HepG2 (cell line): ENCODE measurements around the gene EIF5A. TPM values are rescaled to one million over a fixed set of nuclear protein-coding genes. Genes with fewer than 3 reads are reported as not detected.

ENCODE experiments used
- ATAC-seq: fragments of 200-7000 bp; cut with Tn5 transposase; 3 replicates; pipeline ENCODE4 v1.9.1; 2020; ENCODE audit warnings: mild to moderate bottlenecking, moderate library complexity
- BruUV-seq: library from RNA; stranded (reverse); fragments of 400-500 nt; replicated peaks from 2 replicates; lab custom pipeline; 2021; lab: Mats Ljungman, UMichigan
- CTCF ChIA-PET: fragments of 300-600 bp; formaldehyde crosslinking; extraction: SDS; loops from one replicate; lab custom pipeline; 2021; ENCODE audit warnings: low total read pairs, inconsistent platforms, low intra/inter-chr PET ratio; lab: Yijun Ruan, JAX
- POLR2A ChIA-PET: fragments of 350-600 bp; sonication (Branson Sonifier 250); formaldehyde crosslinking; loops from one replicate; lab custom pipeline; 2020; ENCODE audit warnings: antibody characterized with exemption, inconsistent platforms; lab: Yijun Ruan, JAX
- DNase-seq: peaks from one replicate; pipeline ENCODE4 v3.0.0-alpha.2; 2015; ENCODE audit warnings: low spot score
- FAIRE-seq: peaks from 3 replicates; lab custom pipeline; 2011; peaks lifted over from hg19 to GRCh38; lab: Jason Lieb, UNC
- H2AFZ ChIP-seq: one replicate; pipeline ENCODE4 v1.6.1; 2011; ENCODE audit warnings: low read length, inconsistent platforms
- H3K27ac ChIP-seq: fragments of 300-600 bp; 3 replicates; pipeline ENCODE4 v1.8.0; 2011; ENCODE audit warnings: mixed run types, mild to moderate bottlenecking, mixed read lengths, low read length, inconsistent platforms; ENCODE audit not compliant: insufficient read depth; ENCODE audit errors: extremely low read length
- H3K27me3 ChIP-seq, 2 experiments: fragments of 200-600 bp in 1 of 2; 2 replicates in 1 of 2; 3 replicates in 1 of 2; pipeline versions ENCODE4 v1.6.0 to v1.8.0; 2011; ENCODE audit warnings: low read length in 2 of 2, mild to moderate bottlenecking in 2 of 2, moderate library complexity in 2 of 2, inconsistent platforms in 1 of 2; ENCODE audit not compliant: insufficient read depth in 2 of 2, control insufficient read depth in 1 of 2
- H3K36me3 ChIP-seq, 2 experiments: fragments of 200-600 bp in 1 of 2; replicated peaks in 1 of 2; 2 replicates in 1 of 2; 3 replicates in 1 of 2; pipeline versions ENCODE4 v1.5.1 to v1.8.0; 2011; ENCODE audit warnings: low read length in 2 of 2, inconsistent platforms in 1 of 2; ENCODE audit not compliant: insufficient read depth in 2 of 2, control insufficient read depth in 1 of 2
- H3K4me1 ChIP-seq: 2 replicates; pipeline ENCODE4 v1.5.1; 2012; ENCODE audit warnings: low read length, inconsistent platforms; ENCODE audit not compliant: insufficient read depth
- H3K4me2 ChIP-seq: 2 replicates; pipeline ENCODE4 v1.6.0; 2011; ENCODE audit warnings: low read depth, low read length, inconsistent platforms
- H3K4me3 ChIP-seq, 3 experiments: fragments of 200-600 bp in 1 of 3; sonication (generic), shearing (Covaris generic) in 1 of 3; replicated peaks in 1 of 3; 2 replicates each; pipeline ENCODE4 v1.5.1; 2011 to 2016; ENCODE audit warnings: low read length in 3 of 3, inconsistent platforms in 2 of 3, low read depth in 2 of 3, mild to moderate bottlenecking in 2 of 3, control low read depth in 1 of 3, mixed read lengths in 1 of 3; ENCODE audit not compliant: insufficient read depth in 1 of 3
- H3K79me2 ChIP-seq: one replicate; pipeline ENCODE4 v1.6.1; 2011; ENCODE audit warnings: low read length, inconsistent platforms; ENCODE audit not compliant: insufficient read depth
- H3K9ac ChIP-seq: 2 replicates; pipeline ENCODE4 v1.6.0; 2011; ENCODE audit warnings: mild to moderate bottlenecking, low read depth, low read length, inconsistent platforms; ENCODE audit not compliant: insufficient read depth
- H3K9me3 ChIP-seq: 2 replicates; pipeline ENCODE4 v1.5.1; 2012; ENCODE audit warnings: mild to moderate bottlenecking, low read length
- H4K20me1 ChIP-seq: 2 replicates; pipeline ENCODE4 v1.6.0; 2011; ENCODE audit warnings: inconsistent platforms, mild to moderate bottlenecking, low read length, moderate library complexity; ENCODE audit not compliant: insufficient read depth
- HNF1A ChIP-seq, 2 experiments: sonication (generic) in 1 of 2; formaldehyde crosslinking in 1 of 2; IDR thresholded peaks; 2 replicates each; pipeline versions ENCODE4 v1.4.0 to v1.6.1; 2016 to 2020; ENCODE audit warnings: borderline replicate concordance in 1 of 2, low read depth in 1 of 2, mild to moderate bottlenecking in 1 of 2, missing genetic modification reagents in 1 of 2
- KLF12 ChIP-seq: sonication (generic); formaldehyde crosslinking; IDR thresholded peaks from 2 replicates; pipeline ENCODE4 v1.4.0; 2020; ENCODE audit warnings: missing genetic modification reagents, borderline replicate concordance
- RCOR2 ChIP-seq: IDR thresholded peaks from 2 replicates; pipeline ENCODE4 v1.6.1; 2016; ENCODE audit warnings: missing biosample characterization, missing genetic modification reagents
- SMC3 ChIP-seq: IDR thresholded peaks from 2 replicates; pipeline ENCODE4 v1.6.1; 2011; ENCODE audit warnings: low read length, improper control_type of control experiment
- TBL1XR1 ChIP-seq: fragments of 150-350 bp; IDR thresholded peaks from 2 replicates; pipeline ENCODE4 v1.6.1; 2014; ENCODE audit warnings: borderline replicate concordance, low read length; ENCODE audit not compliant: partially characterized antibody
- ZBTB1 ChIP-seq: sonication (generic); formaldehyde crosslinking; IDR thresholded peaks from 2 replicates; pipeline ENCODE4 v1.4.0; 2020; ENCODE audit warnings: missing genetic modification reagents, borderline replicate concordance
- ZNF234 ChIP-seq: sonication (generic); formaldehyde crosslinking; conservative IDR thresholded peaks from 2 replicates; pipeline ENCODE4 v1.5.1; 2020; ENCODE audit warnings: mild to moderate bottlenecking, missing genetic modification reagents
- ZNF354B ChIP-seq: sonication (generic); formaldehyde crosslinking; IDR thresholded peaks from 2 replicates; pipeline ENCODE4 v1.8.0; 2022; ENCODE audit warnings: mild to moderate bottlenecking, missing genetic modification reagents
- ZNF710 ChIP-seq: sonication (generic); formaldehyde crosslinking; IDR thresholded peaks from 2 replicates; pipeline ENCODE4 v1.5.0; 2020; ENCODE audit warnings: mild to moderate bottlenecking, missing genetic modification reagents, borderline replicate concordance
- ZNF75D ChIP-seq: sonication (generic); formaldehyde crosslinking; IDR thresholded peaks from 2 replicates; pipeline ENCODE4 v1.8.1; 2023; ENCODE audit warnings: missing genetic modification reagents, mild to moderate bottlenecking, borderline replicate concordance
- ZNF883 ChIP-seq: sonication (generic); formaldehyde crosslinking; IDR thresholded peaks from 2 replicates; pipeline ENCODE4 v1.5.1; 2020; ENCODE audit warnings: mild to moderate bottlenecking, missing genetic modification reagents; ENCODE audit errors: not compliant biosample characterization
- WGBS: methylation state at CpG from one replicate; pipeline ENCODE4 v1.1.6; 2017; ENCODE audit warnings: low lambda C conversion rate; 5-methylcytosine and 5-hydroxymethylcytosine counted together
- in situ Hi-C: cut with HindIII; loops from 2 replicates; pipeline ENCODE4 v1.10.0; 2017; ENCODE audit warnings: low pct_unique_long_range_greater_than_20kb; ENCODE audit not compliant: extremely low pct_ligation_motif_present
- intact Hi-C: fragments of 100-400 bp; cut with micrococcal nuclease; formaldehyde crosslinking; loops from one replicate; pipeline ENCODE4 v1.10.0; 2022; ENCODE audit not compliant: unreplicated experiment
- polyA plus RNA-seq, 8 experiments: library from polyadenylated mRNA; depleted of rRNA in 3 of 8; stranded (reverse) in 7 of 8; unstranded in 1 of 8; fragments of >200 nt; fragmentation: Illumina TruSeq in 4 of 8; extraction: Trizol in 4 of 8; gene quantifications; 2 replicates each; pipeline versions ENCODE4 v1.2.1 to v1.2.3, GENCODE V29; 2011 to 2016; ENCODE audit warnings: low read depth in 4 of 8, missing spikeins in 1 of 8, mixed read lengths in 1 of 8; ENCODE audit not compliant: insufficient read depth in 1 of 8
- total RNA-seq, 5 experiments: library from RNA; depleted of rRNA; stranded (reverse); fragments of >200 nt; fragmentation: Illumina TruSeq; extraction: Trizol; gene quantifications; 2 replicates each; pipeline ENCODE4 v1.2.3, GENCODE V29; 2016; ENCODE audit warnings: low read depth in 1 of 5
- TF ChIP-seq, protein P1 (sequence below): IDR thresholded peaks from 2 replicates; pipeline ENCODE4 v1.6.1; 2016
- TF ChIP-seq, protein P2 (sequence below): sonication (generic); formaldehyde crosslinking; IDR thresholded peaks from 2 replicates; pipeline ENCODE4 v1.5.0; 2020; ENCODE audit warnings: missing genetic modification reagents

The EIF5A gene
- total and polyA plus RNA-seq, 2 of the 13 experiments (the other 11 are each of a cell fraction or from before 2014, with no cell fraction given), result 319 to 337 TPM

- peaks cover 13% of the 10 kb centered on the region; the same call in 1 of the 2 replicates for H4K20me1 ChIP-seq
- in situ Hi-C loops, result no loop called here
- no peak overlapping the region for H3K4me3 ChIP-seq
- peaks cover 2 to 20% of the 10 kb centered on the region in 2 experiments; a peak in 3 of 5 replicates for H3K27me3 ChIP-seq
- H3K27ac ChIP-seq, result no peak overlapping the region
- DNase-seq (no peak), ATAC-seq (no peak), FAIRE-seq (no peak)
- H3K4me2 ChIP-seq, result no peak overlapping the region
- CTCF ChIA-PET, result interaction anchor here (1.0 to 5.9 kb wide), 3 partner anchors 23 to 66 kb away, joined by 3 to 41 read pairs (median 15); partner anchors contain the start of gene SLC2A4
- 53% methylated on average over 11 of the region's 18 CpGs for WGBS
- H3K9me3 ChIP-seq, result no peaks in the 10 kb centered on the region
- peaks cover 54% of the 10 kb centered on the region for H3K4me1 ChIP-seq
- intact Hi-C loops, result loop anchor here (2.0 kb wide), 1 partner anchor 66 kb away; the partner anchor contains the start of gene SLC2A4
- no peaks in the 10 kb centered on the region for H3K36me3 ChIP-seq
- H3K9ac ChIP-seq, result no peak overlapping the region
- no TSS peak for BruUV-seq
- H2AFZ ChIP-seq, result no peak overlapping the region
- POLR2A ChIA-PET, result interaction anchor here (1.9 to 2.3 kb wide), 2 partner anchors 12 to 56 kb away, joined by 5 to 7 read pairs; partner anchors contain the start of gene TMEM256
- no peaks in the 10 kb centered on the region for H3K79me2 ChIP-seq
- TF ChIP-seq ZNF75D (CRISPR knock-in tag) (no peak), HNF1A (IDR thresholded peaks at IDR 0.05; ENCODE audit: low read depth) (no peak), HNF1A (CRISPR knock-in tag; IDR thresholded peaks at IDR 0.05; ENCODE audit: borderline replicate concordance) (0 out of 2 replicates have a peak, but pooled peaks have one; percentile 6), KLF12 (CRISPR knock-in tag) (no peak), SMC3 (no peak), ZBTB1 (no peak), TBL1XR1 (no peak), ZNF883 (CRISPR knock-in tag) (no peak), RCOR2 (CRISPR knock-in tag) (no peak), ZNF234 (CRISPR knock-in tag) (no peak), ZNF354B (CRISPR knock-in tag) (no peak), ZNF710 (CRISPR knock-in tag) (no peak)
- TF ChIP-seq, protein P1, sequence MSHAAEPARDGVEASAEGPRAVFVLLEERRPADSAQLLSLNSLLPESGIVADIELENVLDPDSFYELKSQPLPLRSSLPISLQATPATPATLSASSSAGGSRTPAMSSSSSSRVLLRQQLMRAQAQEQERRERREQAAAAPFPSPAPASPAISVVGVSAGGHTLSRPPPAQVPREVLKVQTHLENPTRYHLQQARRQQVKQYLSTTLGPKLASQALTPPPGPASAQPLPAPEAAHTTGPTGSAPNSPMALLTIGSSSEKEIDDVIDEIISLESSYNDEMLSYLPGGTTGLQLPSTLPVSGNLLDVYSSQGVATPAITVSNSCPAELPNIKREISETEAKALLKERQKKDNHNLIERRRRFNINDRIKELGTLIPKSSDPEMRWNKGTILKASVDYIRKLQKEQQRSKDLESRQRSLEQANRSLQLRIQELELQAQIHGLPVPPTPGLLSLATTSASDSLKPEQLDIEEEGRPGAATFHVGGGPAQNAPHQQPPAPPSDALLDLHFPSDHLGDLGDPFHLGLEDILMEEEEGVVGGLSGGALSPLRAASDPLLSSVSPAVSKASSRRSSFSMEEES, result no peak
- TF ChIP-seq, protein P2, sequence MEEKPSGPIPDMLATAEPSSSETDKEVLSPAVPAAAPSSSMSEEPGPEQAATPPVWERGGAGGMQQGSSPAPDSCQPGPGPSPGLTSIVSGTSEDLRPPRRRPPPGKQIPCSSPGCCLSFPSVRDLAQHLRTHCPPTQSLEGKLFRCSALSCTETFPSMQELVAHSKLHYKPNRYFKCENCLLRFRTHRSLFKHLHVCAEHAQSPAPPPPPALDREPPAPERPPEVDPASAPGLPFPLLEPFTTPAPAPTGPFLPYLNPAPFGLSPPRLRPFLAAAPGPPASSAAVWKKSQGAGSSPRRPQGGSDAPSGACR, result 0 out of 2 replicates have a peak, but pooled peaks have one; percentile 18
Measured at GRCh38 chr17:7346761-7347614, 39.6 kb downstream of the EIF5A start.
